Thoracic aorta (tissue), 2 donors: ENCODE data around the gene LTBR. TPM values are rescaled to one million over a fixed set of nuclear protein-coding genes. Genes with fewer than 3 reads are reported as not detected.

Experiments used
- ATAC-seq: fragments of 150-250 bp; one replicate; pipeline ENCODE4 v1.8.0; 2017; ENCODE audit warnings: low read depth; ENCODE audit not compliant: insufficient number of reproducible peaks, low FRiP score
- DNase-seq: peaks from one replicate; pipeline ENCODE4 v3.0.0-alpha.2; 2020; ENCODE audit warnings: low spot score
- H3K27ac ChIP-seq, 2 donors: fragments of 200-600 bp; sonication (generic); 1 replicate in 1 of 2; 2 replicates in 1 of 2; pipeline ENCODE4 v1.5.1; 2016; ENCODE audit warnings: mild to moderate bottlenecking in 2 of 2, moderate library complexity in 2 of 2
- H3K27me3 ChIP-seq: fragments of 200-600 bp; sonication (generic); replicated peaks from 2 replicates; pipeline ENCODE4 v1.6.0; 2016; ENCODE audit warnings: mild to moderate bottlenecking; ENCODE audit not compliant: insufficient read depth
- H3K36me3 ChIP-seq: fragments of 200-600 bp; sonication (generic); one replicate; pipeline ENCODE4 v1.5.1; 2016
- H3K4me1 ChIP-seq, 2 donors: fragments of 200-600 bp; sonication (generic); 1 replicate in 1 of 2; 2 replicates in 1 of 2; pipeline versions ENCODE4 v1.5.1 to v1.6.0; 2016; ENCODE audit warnings: low read depth in 2 of 2, mild to moderate bottlenecking in 1 of 2; ENCODE audit not compliant: control insufficient read depth in 1 of 2
- H3K4me3 ChIP-seq: fragments of 200-600 bp; sonication (generic); 2 replicates; pipeline ENCODE4 v1.5.1; 2016; ENCODE audit warnings: mild to moderate bottlenecking
- H3K9me3 ChIP-seq: fragments of 200-600 bp; sonication (generic); 2 replicates; pipeline ENCODE4 v1.5.1; 2016
- CTCF ChIP-seq: fragments of 200-600 bp; sonication (generic); IDR thresholded peaks from one replicate; pipeline ENCODE4 v1.5.1; 2019; ENCODE audit warnings: antibody characterized with exemption
- total RNA-seq, 2 donors: library from RNA; depleted of rRNA; stranded (reverse); fragments of >200 nt; gene quantifications; one replicate each; pipeline versions ENCODE4 v1.1.0 to v1.2.3, GENCODE V29; 2016

LTBR gene
- total RNA-seq, 2 donors from 2014 or later, result 176 to 217 TPM

GRCh38 chr12:6340032-6340638 lies 43.8 kb upstream of the LTBR start:
- Histone ChIP-seq H3K4me3 (peak overlapping the region; percentile 89), H3K36me3 (no peaks in the 10 kb centered on the region), H3K9me3 (no peaks in the 10 kb centered on the region), H3K27ac (peak overlapping the region; percentile 98 to 99), H3K4me1 (peaks cover 31 to 68% of the 10 kb centered on the region in 2 donors), H3K27me3 (no peaks in the 10 kb centered on the region)
- ATAC-seq, result no peak
- no peak for DNase-seq
- no peak for TF ChIP-seq CTCF

- H3K4me3 ChIP-seq, result peak overlapping the region; percentile 89
- no peak for TF ChIP-seq CTCF
- H3K27me3 ChIP-seq, result no peaks in the 10 kb centered on the region
- ATAC-seq (no peak), DNase-seq (no peak)
- H3K4me1 ChIP-seq, result peaks cover 32 to 68% of the 10 kb centered on the region in 2 donors
- no peaks in the 10 kb centered on the region for H3K9me3 ChIP-seq
- H3K27ac ChIP-seq, result peak overlapping the region; percentile 98 to 99
- no peaks in the 10 kb centered on the region for H3K36me3 ChIP-seq
Measured at GRCh38 chr12:6340745-6341416, 43.1 kb upstream of the LTBR start.

- ATAC-seq (peak; percentile 35), DNase-seq (no peak)
- Histone ChIP-seq H3K27ac (peak within 1 kb of the TSS; percentile 98 to 99), H3K36me3 (no peaks in the 10 kb centered on the region), H3K4me3 (peak within 1 kb of the TSS; percentile 89), H3K9me3 (no peaks in the 10 kb centered on the region), H3K27me3 (no peaks in the 10 kb centered on the region), H3K4me1 (peaks cover 37 to 73% of the 10 kb centered on the region in 2 donors)
- no peak for TF ChIP-seq CTCF
Measured at GRCh38 chr12:6341417-6342139, 42.4 kb upstream of the LTBR start, which contains the start of gene TNFRSF1A. TSS of gene TNFRSF1A (minus strand) at chr12:6342076. CDS start at chr12:6341814, 262 bp downstream.

- Histone ChIP-seq H3K4me1 (peaks cover 33 to 74% of the 10 kb centered on the region in 2 donors), H3K4me3 (peak overlapping the region; percentile 89), H3K9me3 (no peaks in the 10 kb centered on the region), H3K27me3 (no peaks in the 10 kb centered on the region), H3K36me3 (no peaks in the 10 kb centered on the region), H3K27ac (peak overlapping the region; percentile 98 to 99)
- TF ChIP-seq CTCF, result no peak
- DNase-seq (no peak), ATAC-seq (no peak)
Measured at GRCh38 chr12:6342140-6342889, 41.6 kb upstream of the LTBR start.
